ENCODE results near the gene AXIN2. TPM values are rescaled to one million over a fixed set of nuclear protein-coding genes. Genes with fewer than 3 reads are reported as not detected.

AXIN2 gene
- total RNA-seq, 4 donors from 2014 or later: 17.6 to 87.6 (median 23.8) TPM

DNA sequence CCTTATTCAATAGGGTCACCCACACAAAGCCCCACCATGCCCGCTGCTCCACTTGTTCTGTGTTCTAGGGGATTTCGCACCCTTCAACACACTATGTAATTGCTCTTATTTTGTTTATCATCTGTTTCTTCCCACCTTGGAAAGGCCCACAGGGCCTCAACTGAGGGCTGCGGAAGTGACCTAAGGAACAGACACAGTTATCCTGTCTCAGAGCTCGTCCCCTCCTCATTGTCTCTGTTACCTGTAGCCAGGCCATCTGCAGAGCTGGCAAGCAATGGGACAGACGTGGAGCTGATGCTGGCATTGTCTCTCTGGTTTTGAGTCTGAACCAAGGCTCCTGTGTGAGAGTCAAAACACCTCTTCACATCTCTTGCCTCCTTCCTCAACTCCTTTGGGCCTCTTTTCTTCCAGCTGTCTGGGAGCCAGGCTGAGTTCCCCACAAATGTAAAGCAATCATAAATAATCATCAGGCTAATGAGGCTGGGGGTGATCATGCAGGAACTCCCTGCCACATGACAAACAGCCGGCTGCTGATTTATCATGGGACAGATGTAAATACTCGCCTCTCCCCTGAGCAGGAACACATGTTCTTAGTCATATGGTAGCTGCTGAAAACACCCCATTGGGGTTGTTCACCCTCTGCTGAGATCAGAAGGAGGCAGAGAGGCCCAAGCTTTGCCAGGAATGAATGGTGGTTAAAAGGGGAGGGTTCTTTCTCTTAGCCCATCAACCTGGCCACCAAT lies 71.9 kb downstream of the AXIN2 start:
- in situ Hi-C loops (cut with MboI; ENCODE audit: low pct_ligation_motif_present in 1 of 4, low pct_unique_long_range_greater_than_20kb in 1 of 4, low sequenced_read_pairs in 3 of 4) (no loop called here), intact Hi-C loops (cut with DNase I; ENCODE audit: low total_unique reads) (no loop called here)
- Histone ChIP-seq H3K4me3 (no peak overlapping the region), H3K9me3 (no peaks in the 10 kb centered on the region), H3K27ac (no peak overlapping the region), H3K27me3 (no peaks in the 10 kb centered on the region), H3K36me3 (no peaks in the 10 kb centered on the region), H3K4me1 (no peaks in the 10 kb centered on the region)
- no peak for TF ChIP-seq POLR2AphosphoS5 (IDR thresholded peaks at IDR 0.05)
- TF ChIP-seq, protein P1, sequence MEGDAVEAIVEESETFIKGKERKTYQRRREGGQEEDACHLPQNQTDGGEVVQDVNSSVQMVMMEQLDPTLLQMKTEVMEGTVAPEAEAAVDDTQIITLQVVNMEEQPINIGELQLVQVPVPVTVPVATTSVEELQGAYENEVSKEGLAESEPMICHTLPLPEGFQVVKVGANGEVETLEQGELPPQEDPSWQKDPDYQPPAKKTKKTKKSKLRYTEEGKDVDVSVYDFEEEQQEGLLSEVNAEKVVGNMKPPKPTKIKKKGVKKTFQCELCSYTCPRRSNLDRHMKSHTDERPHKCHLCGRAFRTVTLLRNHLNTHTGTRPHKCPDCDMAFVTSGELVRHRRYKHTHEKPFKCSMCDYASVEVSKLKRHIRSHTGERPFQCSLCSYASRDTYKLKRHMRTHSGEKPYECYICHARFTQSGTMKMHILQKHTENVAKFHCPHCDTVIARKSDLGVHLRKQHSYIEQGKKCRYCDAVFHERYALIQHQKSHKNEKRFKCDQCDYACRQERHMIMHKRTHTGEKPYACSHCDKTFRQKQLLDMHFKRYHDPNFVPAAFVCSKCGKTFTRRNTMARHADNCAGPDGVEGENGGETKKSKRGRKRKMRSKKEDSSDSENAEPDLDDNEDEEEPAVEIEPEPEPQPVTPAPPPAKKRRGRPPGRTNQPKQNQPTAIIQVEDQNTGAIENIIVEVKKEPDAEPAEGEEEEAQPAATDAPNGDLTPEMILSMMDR (IDR thresholded peaks at IDR 0.05): no peak
- TF ChIP-seq EP300 (IDR thresholded peaks at IDR 0.05; ENCODE audit: low read depth): no peak
- TF ChIP-seq POLR2A (IDR thresholded peaks at IDR 0.05): no peak
- WGBS, 2 donors (ENCODE audit: low coverage in 1 of 2): 78 to 83% methylated on average over 6 to 7 of the region's 7 CpGs
- DNase-seq: no peak

DNA sequence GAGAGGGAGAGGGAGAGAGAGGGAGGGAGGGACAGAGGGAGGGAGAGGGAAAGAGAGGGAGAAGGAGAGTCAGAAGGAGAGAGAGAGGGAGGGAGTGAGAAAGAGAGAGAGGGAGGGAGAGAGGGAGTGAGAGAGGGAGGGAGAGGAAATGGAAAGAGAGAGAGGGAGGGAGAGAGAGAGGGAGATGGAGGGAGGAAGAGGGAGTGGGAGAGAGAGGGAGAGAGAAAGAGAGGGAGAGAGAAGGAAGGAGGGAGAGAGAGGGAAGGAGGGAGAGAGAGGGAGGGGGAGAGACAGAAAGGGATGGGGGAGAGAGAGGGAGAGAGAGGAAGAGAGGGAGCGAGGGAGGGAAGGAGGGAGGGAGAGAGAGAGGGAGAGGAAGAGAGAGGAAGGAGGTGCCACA lies 72.8 kb downstream of the AXIN2 start:
- Histone ChIP-seq H3K27ac (no peak overlapping the region), H3K27me3 (no peaks in the 10 kb centered on the region), H3K36me3 (no peaks in the 10 kb centered on the region), H3K4me3 (no peak overlapping the region), H3K9me3 (no peaks in the 10 kb centered on the region), H3K4me1 (no peaks in the 10 kb centered on the region)
- 100% methylated on average over 1 of the region's 1 CpG for WGBS, 2 donors (ENCODE audit: low coverage in 1 of 2)
- in situ Hi-C loops (cut with MboI; ENCODE audit: low pct_ligation_motif_present in 1 of 4, low pct_unique_long_range_greater_than_20kb in 1 of 4, low sequenced_read_pairs in 3 of 4): no loop called here
- no peak for TF ChIP-seq EP300 (IDR thresholded peaks at IDR 0.05; ENCODE audit: low read depth)
- TF ChIP-seq, protein P1 (IDR thresholded peaks at IDR 0.05): no peak
- no peak for TF ChIP-seq POLR2A (IDR thresholded peaks at IDR 0.05)
- TF ChIP-seq POLR2AphosphoS5 (IDR thresholded peaks at IDR 0.05): no peak
- intact Hi-C loops (cut with DNase I; ENCODE audit: low total_unique reads): no loop called here
- no peak for DNase-seq

DNA sequence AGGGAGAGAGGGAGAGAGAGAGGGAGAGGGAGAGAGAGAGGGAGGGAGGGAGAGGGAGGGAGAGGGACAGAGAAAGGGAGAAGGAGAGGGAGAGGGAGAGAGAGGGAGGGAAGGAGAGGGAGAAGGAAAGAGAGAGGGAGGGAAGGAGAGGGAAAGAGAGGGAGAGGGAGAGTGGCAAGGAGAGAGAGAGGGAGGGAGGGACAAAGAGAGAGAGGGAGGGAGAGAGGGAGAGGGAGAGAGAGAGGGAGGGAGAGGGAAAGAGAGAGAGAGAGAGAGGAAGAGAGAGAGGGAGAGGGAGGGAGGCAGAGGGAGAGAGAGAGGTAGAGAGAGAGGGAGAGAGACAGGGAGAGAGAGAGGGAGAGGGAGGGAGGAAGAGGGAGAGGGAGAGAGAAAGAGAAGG lies 73.5 kb downstream of the AXIN2 start:
- in situ Hi-C loops (cut with MboI; ENCODE audit: low pct_ligation_motif_present in 1 of 4, low pct_unique_long_range_greater_than_20kb in 1 of 4, low sequenced_read_pairs in 3 of 4): no loop called here
- H3K4me3 ChIP-seq: no peak overlapping the region
- DNase-seq: no peak
- H3K27ac ChIP-seq: no peak overlapping the region
- no peaks in the 10 kb centered on the region for H3K9me3 ChIP-seq
- TF ChIP-seq, protein P1 (IDR thresholded peaks at IDR 0.05): no peak
- no peak for TF ChIP-seq POLR2A (IDR thresholded peaks at IDR 0.05)
- no peak for TF ChIP-seq EP300 (IDR thresholded peaks at IDR 0.05; ENCODE audit: low read depth)
- TF ChIP-seq POLR2AphosphoS5 (IDR thresholded peaks at IDR 0.05): no peak
- H3K36me3 ChIP-seq: no peaks in the 10 kb centered on the region
- no peaks in the 10 kb centered on the region for H3K27me3 ChIP-seq
- H3K4me1 ChIP-seq: no peaks in the 10 kb centered on the region
- intact Hi-C loops (cut with DNase I; ENCODE audit: low total_unique reads): no loop called here

DNA sequence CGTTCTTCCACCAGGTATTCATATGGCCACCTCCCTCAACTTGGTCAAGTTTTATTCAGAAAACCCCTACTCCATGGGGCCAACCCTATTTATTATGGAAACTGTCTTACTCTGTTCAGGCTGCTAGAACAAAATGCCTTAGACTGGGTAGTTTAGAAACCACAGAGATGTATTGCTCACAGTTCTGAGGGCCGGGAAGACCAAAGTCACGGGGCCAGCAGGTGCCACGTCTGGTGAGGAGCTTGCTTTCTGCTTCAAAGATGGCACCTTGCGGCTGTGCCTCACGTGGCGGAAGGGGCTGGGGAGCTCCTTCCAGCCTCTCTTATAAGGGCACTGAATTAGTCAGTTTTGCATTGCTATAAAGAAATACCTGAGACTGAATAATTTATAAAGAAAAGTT lies 74.3 kb downstream of the AXIN2 start:
- Histone ChIP-seq H3K27me3 (no peaks in the 10 kb centered on the region), H3K9me3 (no peaks in the 10 kb centered on the region), H3K36me3 (no peaks in the 10 kb centered on the region), H3K4me3 (no peak overlapping the region), H3K4me1 (no peaks in the 10 kb centered on the region), H3K27ac (no peak overlapping the region)
- DNase-seq: no peak
- TF ChIP-seq POLR2A (IDR thresholded peaks at IDR 0.05) (no peak), POLR2AphosphoS5 (IDR thresholded peaks at IDR 0.05) (no peak), EP300 (IDR thresholded peaks at IDR 0.05; ENCODE audit: low read depth) (no peak)
- TF ChIP-seq, protein P1 (IDR thresholded peaks at IDR 0.05): no peak
- in situ Hi-C loops (cut with MboI; ENCODE audit: low pct_ligation_motif_present in 1 of 4, low pct_unique_long_range_greater_than_20kb in 1 of 4, low sequenced_read_pairs in 3 of 4) (no loop called here), intact Hi-C loops (cut with DNase I; ENCODE audit: low total_unique reads) (no loop called here)
- 80 to 89% methylated on average over 1 to 7 of the region's 7 CpGs for WGBS, 2 donors (ENCODE audit: low coverage in 1 of 2)
